Renal cortex interstitium (tissue), 11 donors: ENCODE results near the gene CEBPE. TPM values are rescaled to one million over a fixed set of nuclear protein-coding genes. Genes with fewer than 3 reads are reported as not detected.
"Not testable (repeated sequence)": the region's sequence is repeated elsewhere in the genome, so short reads cannot be mapped to it uniquely, and the experiment has no call there.

ENCODE experiments used
- DNase-seq, 11 donors: peaks; one replicate each; pipeline ENCODE4 v3.0.0-alpha.2; 2013; ENCODE audit warnings: low read depth in 9 of 11, low spot score in 4 of 11; ENCODE audit errors: extremely low read depth in 1 of 11
- polyA plus RNA-seq, 3 donors: library from polyadenylated mRNA; unstranded; fragments of 120-200 nt; gene quantifications; one replicate each; pipeline ENCODE4 v1.2.1, GENCODE V29; 2013; ENCODE audit not compliant: insufficient read length in 3 of 3

CEBPE gene
- polyA plus RNA-seq, 3 donors = 0.15 to 0.22 (median 0.16) TPM

GRCh38 chr14:23109769-23110168 lies 9.3 kb downstream of the CEBPE start:
- no peak for DNase-seq

DNA sequence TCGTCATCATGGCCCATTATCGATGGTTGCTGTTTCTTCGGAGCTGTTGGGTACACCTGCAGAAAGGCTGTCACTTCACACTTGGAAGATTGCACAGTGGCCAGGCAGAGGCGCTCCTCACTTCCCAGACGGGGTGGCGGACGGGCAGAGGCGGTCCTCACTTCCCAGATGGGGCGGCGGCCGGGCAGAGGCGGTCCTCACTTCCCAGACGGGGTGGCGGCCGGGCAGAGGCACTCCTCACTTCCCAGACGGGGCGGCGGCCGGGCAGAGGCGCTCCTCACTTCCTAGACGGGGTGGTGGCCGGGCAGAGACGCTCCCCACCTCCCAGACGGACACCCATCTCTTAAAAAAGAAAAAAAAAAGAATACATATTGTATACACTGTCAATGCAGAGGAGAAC lies 10.9 kb downstream of the CEBPE start:
- DNase-seq = not testable (repeated sequence)

GRCh38 chr14:23107620-23108019 lies 11.4 kb downstream of the CEBPE start:
- not testable (repeated sequence) for DNase-seq

- DNase-seq = no peak
Observed at GRCh38 chr14:23106747-23107045, 12.4 kb downstream of the CEBPE start.

DNA sequence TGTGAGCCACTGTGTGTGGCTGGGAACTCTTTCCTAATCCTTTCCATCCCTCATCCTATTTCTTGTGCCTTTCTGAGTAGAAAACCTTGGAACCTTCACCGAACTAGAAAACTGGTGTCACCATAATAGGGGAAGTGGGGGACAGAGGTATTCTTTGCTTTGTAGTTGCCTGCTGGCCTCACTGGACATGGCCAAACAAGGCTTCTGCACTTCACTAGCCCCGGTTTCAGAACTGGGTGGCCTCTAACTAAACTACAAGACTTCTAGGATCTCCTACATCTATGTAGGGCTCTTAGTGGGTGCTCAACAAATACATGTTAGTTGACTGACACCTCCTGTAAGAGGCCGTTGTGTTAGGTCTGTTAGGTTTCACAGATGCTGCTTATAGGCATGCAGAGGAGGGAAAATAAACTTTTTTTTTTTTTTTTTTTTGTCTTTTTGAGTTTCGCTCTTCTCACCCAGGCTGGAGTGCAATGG lies 13.7 kb downstream of the CEBPE start:
- no peak for DNase-seq

GRCh38 chr14:23104591-23105347 lies 14.3 kb downstream of the CEBPE start, which contains the start of gene CIROP:
CIROP (minus strand) TSS chr14:23104989; CDS start chr14:23104920, 69 bp downstream.
- DNase-seq = no peak

- no peak for DNase-seq
Observed at GRCh38 chr14:23104070-23104590, 14.9 kb downstream of the CEBPE start.

GRCh38 chr14:23103581-23103980 lies 15.5 kb downstream of the CEBPE start:
- no peak for DNase-seq

- no peak for DNase-seq
Observed at GRCh38 chr14:23102801-23103200, 16.3 kb downstream of the CEBPE start.

- DNase-seq = no peak
Observed at GRCh38 chr14:23101986-23102625, 16.9 kb downstream of the CEBPE start.

GRCh38 chr14:23101213-23101970 lies 17.7 kb downstream of the CEBPE start:
- DNase-seq = no peak

DNA sequence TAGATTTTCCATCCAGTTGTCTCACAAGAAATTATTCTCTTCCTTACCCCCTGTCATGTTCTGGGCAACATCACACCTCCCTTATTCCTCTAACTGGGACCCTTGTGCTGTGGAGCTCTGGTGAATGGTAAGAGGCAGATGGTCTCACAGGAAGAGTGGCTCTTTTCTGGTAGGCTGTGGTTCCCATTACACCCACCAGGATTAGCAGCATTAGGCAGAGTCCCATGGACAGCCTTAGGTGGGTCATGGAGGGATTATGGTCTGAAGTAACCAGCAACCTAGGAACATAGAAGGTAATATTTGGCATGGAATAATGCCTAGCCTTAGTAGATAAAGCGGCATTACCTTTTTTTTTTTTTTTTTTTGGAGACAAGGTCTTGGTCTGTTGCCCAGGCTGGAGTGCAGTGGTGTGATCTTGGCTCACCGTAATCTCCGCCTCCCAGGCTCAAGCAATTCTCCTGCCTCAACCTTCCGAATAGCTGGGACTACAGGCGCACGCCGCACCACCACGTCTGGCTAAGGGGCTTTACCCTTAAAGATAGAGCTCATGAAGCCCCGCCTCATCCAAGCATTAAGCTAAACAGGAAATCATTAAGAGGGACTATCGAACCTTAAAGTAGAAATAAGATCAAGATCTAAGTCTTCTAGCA lies 19.7 kb downstream of the CEBPE start:
- DNase-seq = no peak

GRCh38 chr14:23097786-23098185 lies 21.3 kb downstream of the CEBPE start:
- DNase-seq = no peak

- peak; percentile 98 to 100 (median 100) for DNase-seq
Observed at GRCh38 chr14:23095196-23096108, 23.6 kb downstream of the CEBPE start, which contains the start of gene C14orf119. C14orf119 (plus strand) TSS chr14:23095505; CDS start chr14:23097659, 2,154 bp downstream.

- peak in 10 of 11 donors; percentile 74 to 89 (median 81) for DNase-seq
Observed at GRCh38 chr14:23094666-23095195, 24.3 kb downstream of the CEBPE start, which contains the start of gene ACIN1. ACIN1 (minus strand) TSS chr14:23095136; CDS start chr14:23095112, 24 bp downstream.

- DNase-seq = no peak
Observed at GRCh38 chr14:23093991-23094665, 24.9 kb downstream of the CEBPE start.

- no peak for DNase-seq
Observed at GRCh38 chr14:23093526-23093925, 25.5 kb downstream of the CEBPE start.
